HEK293 (cell line): Measurements from ENCODE around the gene COA8.

Experiments used
- GLIS2 ChIP-seq: fragments of 450-650 bp; formaldehyde crosslinking; IDR thresholded peaks from 2 replicates; pipeline ENCODE4 v1.5.1; 2016; ENCODE audit warnings: missing biosample characterization, missing genetic modification characterization
- KLF16 ChIP-seq: fragments of 450-650 bp; formaldehyde crosslinking; IDR thresholded peaks from 2 replicates; pipeline ENCODE4 v1.5.1; 2017; ENCODE audit warnings: missing biosample characterization, missing genetic modification characterization
- OVOL3 ChIP-seq: fragments of 450-650 bp; formaldehyde crosslinking; IDR thresholded peaks from 2 replicates; pipeline ENCODE4 v1.5.1; 2016; ENCODE audit warnings: missing biosample characterization, missing genetic modification characterization
- SCRT1 ChIP-seq: fragments of 450-650 bp; formaldehyde crosslinking; IDR thresholded peaks from 2 replicates; pipeline ENCODE4 v1.5.1; 2016; ENCODE audit warnings: missing biosample characterization, missing genetic modification characterization, borderline replicate concordance
- ZNF175 ChIP-seq: fragments of 450-650 bp; formaldehyde crosslinking; IDR thresholded peaks from 2 replicates; pipeline ENCODE4 v1.5.1; 2016; ENCODE audit warnings: missing biosample characterization, missing genetic modification characterization
- ZNF23 ChIP-seq: fragments of 450-650 bp; formaldehyde crosslinking; IDR thresholded peaks from 2 replicates; pipeline ENCODE4 v1.5.1; 2016; ENCODE audit warnings: missing biosample characterization, missing genetic modification characterization, borderline replicate concordance
- ZNF510 ChIP-seq: fragments of 450-650 bp; formaldehyde crosslinking; IDR thresholded peaks from 2 replicates; pipeline ENCODE4 v1.5.1; 2018; ENCODE audit warnings: mild to moderate bottlenecking, missing genetic modification characterization, missing biosample characterization; ENCODE audit not compliant: insufficient replicate concordance
- ZNF768 ChIP-seq: fragments of 450-650 bp; formaldehyde crosslinking; IDR thresholded peaks from 2 replicates; pipeline ENCODE4 v1.5.1; 2018; ENCODE audit warnings: missing biosample characterization, mild to moderate bottlenecking, missing genetic modification characterization
- ZNF777 ChIP-seq: fragments of 450-650 bp; formaldehyde crosslinking; IDR thresholded peaks from 2 replicates; pipeline ENCODE4 v1.5.1; 2017; ENCODE audit warnings: missing biosample characterization, missing genetic modification characterization, borderline replicate concordance
- ZNF791 ChIP-seq: fragments of 450-650 bp; formaldehyde crosslinking; IDR thresholded peaks from 2 replicates; pipeline ENCODE4 v1.5.1; 2016; ENCODE audit warnings: missing biosample characterization, missing genetic modification characterization
- ZNF843 ChIP-seq: fragments of 450-650 bp; formaldehyde crosslinking; IDR thresholded peaks from 2 replicates; pipeline ENCODE4 v1.5.1; 2016; ENCODE audit warnings: missing biosample characterization, missing genetic modification characterization
- TF ChIP-seq, protein P1 (sequence below): fragments of 450-650 bp; formaldehyde crosslinking; IDR thresholded peaks from 2 replicates; pipeline ENCODE4 v1.5.0; 2017; ENCODE audit warnings: missing biosample characterization, missing genetic modification characterization, borderline replicate concordance
- TF ChIP-seq, protein P2 (sequence below): fragments of 450-650 bp; formaldehyde crosslinking; IDR thresholded peaks from 2 replicates; pipeline ENCODE4 v1.5.1; 2016; ENCODE audit warnings: missing biosample characterization, missing genetic modification characterization
- TF ChIP-seq, protein P3 (sequence below): fragments of 450-650 bp; formaldehyde crosslinking; IDR thresholded peaks from 2 replicates; pipeline ENCODE4 v1.5.1; 2016; ENCODE audit warnings: missing biosample characterization, missing genetic modification characterization
- TF ChIP-seq, protein P4 (sequence below): fragments of 450-650 bp; formaldehyde crosslinking; IDR thresholded peaks from 2 replicates; pipeline ENCODE4 v1.5.1; 2016; ENCODE audit warnings: missing biosample characterization, missing genetic modification characterization
- TF ChIP-seq, protein P5 (sequence below): fragments of 450-650 bp; formaldehyde crosslinking; IDR thresholded peaks from 2 replicates; pipeline ENCODE4 v1.5.1; 2016; ENCODE audit warnings: missing biosample characterization, missing genetic modification characterization
- TF ChIP-seq, protein P6 (sequence below): fragments of 450-650 bp; formaldehyde crosslinking; IDR thresholded peaks from 2 replicates; pipeline ENCODE4 v1.5.1; 2016; ENCODE audit warnings: missing biosample characterization, missing genetic modification characterization
- TF ChIP-seq, protein P7 (sequence below): fragments of 450-650 bp; formaldehyde crosslinking; IDR thresholded peaks from 2 replicates; pipeline ENCODE4 v1.5.1; 2016; ENCODE audit warnings: missing biosample characterization, missing genetic modification characterization, borderline replicate concordance
- TF ChIP-seq, protein P8 (sequence below): fragments of 450-650 bp; formaldehyde crosslinking; IDR thresholded peaks from 2 replicates; pipeline ENCODE4 v1.5.1; 2017; ENCODE audit warnings: missing biosample characterization, mild to moderate bottlenecking, missing genetic modification characterization, moderate library complexity

The COA8 gene

DNA sequence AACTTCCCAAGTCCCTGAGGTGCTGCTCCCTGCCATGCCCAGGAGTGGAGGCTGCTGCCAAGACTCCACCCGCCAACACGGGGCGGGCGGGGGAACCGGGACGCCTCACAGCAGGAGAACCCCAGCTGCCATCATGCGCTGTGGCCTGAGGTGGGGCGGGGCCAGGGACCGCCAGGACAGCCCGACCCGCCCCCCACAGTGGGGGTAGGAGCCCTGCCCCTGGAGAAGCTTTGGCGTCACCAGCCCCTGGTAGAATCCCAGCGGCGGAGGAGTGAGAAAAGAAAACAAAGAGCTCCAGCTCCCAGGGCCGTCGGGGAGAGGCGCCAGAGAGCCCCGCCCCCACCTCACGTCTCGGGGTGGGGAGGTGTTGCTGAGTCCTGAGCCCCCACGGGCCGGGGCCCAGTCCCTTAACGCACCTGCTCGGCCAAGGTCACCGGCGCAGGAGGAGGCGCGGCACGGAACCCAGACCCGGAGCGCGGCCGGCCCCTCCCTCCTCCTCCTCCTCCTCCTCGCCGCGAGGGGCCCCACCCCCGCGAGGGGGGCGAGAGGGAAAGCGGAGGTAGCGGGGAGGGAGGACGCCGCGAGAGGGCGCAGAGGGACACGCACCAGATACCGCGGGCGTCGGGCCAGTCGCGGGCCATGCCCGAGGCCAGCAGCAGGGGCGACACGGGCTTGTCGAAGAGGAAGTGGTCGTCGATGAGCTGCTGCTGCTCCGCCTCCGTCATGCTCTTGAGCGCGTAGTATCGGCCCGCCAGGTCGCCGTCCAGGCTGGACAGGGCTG is 41.9 kb upstream of the COA8 start (continued):
- TF ChIP-seq, protein P1, sequence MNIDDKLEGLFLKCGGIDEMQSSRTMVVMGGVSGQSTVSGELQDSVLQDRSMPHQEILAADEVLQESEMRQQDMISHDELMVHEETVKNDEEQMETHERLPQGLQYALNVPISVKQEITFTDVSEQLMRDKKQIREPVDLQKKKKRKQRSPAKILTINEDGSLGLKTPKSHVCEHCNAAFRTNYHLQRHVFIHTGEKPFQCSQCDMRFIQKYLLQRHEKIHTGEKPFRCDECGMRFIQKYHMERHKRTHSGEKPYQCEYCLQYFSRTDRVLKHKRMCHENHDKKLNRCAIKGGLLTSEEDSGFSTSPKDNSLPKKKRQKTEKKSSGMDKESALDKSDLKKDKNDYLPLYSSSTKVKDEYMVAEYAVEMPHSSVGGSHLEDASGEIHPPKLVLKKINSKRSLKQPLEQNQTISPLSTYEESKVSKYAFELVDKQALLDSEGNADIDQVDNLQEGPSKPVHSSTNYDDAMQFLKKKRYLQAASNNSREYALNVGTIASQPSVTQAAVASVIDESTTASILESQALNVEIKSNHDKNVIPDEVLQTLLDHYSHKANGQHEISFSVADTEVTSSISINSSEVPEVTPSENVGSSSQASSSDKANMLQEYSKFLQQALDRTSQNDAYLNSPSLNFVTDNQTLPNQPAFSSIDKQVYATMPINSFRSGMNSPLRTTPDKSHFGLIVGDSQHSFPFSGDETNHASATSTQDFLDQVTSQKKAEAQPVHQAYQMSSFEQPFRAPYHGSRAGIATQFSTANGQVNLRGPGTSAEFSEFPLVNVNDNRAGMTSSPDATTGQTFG (tag by site-specific recombination): no peak
- TF ChIP-seq OVOL3 (tag by site-specific recombination): no peak; the same call in 1 of the 2 replicates
- TF ChIP-seq ZNF768 (tag by site-specific recombination): no peak
- TF ChIP-seq, protein P2, sequence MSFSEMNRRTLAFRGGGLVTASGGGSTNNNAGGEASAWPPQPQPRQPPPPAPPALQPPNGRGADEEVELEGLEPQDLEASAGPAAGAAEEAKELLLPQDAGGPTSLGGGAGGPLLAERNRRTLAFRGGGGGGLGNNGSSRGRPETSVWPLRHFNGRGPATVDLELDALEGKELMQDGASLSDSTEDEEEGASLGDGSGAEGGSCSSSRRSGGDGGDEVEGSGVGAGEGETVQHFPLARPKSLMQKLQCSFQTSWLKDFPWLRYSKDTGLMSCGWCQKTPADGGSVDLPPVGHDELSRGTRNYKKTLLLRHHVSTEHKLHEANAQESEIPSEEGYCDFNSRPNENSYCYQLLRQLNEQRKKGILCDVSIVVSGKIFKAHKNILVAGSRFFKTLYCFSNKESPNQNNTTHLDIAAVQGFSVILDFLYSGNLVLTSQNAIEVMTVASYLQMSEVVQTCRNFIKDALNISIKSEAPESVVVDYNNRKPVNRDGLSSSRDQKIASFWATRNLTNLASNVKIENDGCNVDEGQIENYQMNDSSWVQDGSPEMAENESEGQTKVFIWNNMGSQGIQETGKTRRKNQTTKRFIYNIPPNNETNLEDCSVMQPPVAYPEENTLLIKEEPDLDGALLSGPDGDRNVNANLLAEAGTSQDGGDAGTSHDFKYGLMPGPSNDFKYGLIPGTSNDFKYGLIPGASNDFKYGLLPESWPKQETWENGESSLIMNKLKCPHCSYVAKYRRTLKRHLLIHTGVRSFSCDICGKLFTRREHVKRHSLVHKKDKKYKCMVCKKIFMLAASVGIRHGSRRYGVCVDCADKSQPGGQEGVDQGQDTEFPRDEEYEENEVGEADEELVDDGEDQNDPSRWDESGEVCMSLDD: peak; percentile 97
- no peak; the same call in 1 of the 2 replicates for TF ChIP-seq SCRT1 (tag by site-specific recombination)
- TF ChIP-seq, protein P3, sequence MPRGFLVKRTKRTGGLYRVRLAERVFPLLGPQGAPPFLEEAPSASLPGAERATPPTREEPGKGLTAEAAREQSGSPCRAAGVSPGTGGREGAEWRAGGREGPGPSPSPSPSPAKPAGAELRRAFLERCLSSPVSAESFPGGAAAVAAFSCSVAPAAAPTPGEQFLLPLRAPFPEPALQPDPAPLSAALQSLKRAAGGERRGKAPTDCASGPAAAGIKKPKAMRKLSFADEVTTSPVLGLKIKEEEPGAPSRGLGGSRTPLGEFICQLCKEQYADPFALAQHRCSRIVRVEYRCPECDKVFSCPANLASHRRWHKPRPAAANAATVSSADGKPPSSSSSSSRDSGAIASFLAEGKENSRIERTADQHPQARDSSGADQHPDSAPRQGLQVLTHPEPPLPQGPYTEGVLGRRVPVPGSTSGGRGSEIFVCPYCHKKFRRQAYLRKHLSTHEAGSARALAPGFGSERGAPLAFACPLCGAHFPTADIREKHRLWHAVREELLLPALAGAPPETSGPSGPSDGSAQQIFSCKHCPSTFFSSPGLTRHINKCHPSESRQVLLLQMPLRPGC (tag by site-specific recombination): peak; percentile 80
- TF ChIP-seq, protein P4, sequence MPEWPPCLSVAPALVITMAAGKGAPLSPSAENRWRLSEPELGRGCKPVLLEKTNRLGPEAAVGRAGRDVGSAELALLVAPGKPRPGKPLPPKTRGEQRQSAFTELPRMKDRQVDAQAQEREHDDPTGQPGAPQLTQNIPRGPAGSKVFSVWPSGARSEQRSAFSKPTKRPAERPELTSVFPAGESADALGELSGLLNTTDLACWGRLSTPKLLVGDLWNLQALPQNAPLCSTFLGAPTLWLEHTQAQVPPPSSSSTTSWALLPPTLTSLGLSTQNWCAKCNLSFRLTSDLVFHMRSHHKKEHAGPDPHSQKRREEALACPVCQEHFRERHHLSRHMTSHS (tag by site-specific recombination): no peak; the same call in 1 of the 2 replicates
- peak; percentile 72; the same call in 1 of the 2 replicates for TF ChIP-seq ZNF777 (tag by site-specific recombination)
- TF ChIP-seq, protein P5, sequence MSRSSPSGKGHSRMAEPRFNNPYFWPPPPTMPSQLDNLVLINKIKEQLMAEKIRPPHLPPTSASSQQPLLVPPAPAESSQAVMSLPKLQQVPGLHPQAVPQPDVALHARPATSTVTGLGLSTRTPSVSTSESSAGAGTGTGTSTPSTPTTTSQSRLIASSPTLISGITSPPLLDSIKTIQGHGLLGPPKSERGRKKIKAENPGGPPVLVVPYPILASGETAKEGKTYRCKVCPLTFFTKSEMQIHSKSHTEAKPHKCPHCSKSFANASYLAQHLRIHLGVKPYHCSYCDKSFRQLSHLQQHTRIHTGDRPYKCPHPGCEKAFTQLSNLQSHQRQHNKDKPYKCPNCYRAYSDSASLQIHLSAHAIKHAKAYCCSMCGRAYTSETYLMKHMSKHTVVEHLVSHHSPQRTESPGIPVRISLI (tag by site-specific recombination): no peak
- TF ChIP-seq ZNF175: no peak
- TF ChIP-seq ZNF510 (tag by site-specific recombination): no peak
- peak; percentile 98 for TF ChIP-seq GLIS2
- no peak for TF ChIP-seq ZNF791 (tag by site-specific recombination)
- TF ChIP-seq, protein P6, sequence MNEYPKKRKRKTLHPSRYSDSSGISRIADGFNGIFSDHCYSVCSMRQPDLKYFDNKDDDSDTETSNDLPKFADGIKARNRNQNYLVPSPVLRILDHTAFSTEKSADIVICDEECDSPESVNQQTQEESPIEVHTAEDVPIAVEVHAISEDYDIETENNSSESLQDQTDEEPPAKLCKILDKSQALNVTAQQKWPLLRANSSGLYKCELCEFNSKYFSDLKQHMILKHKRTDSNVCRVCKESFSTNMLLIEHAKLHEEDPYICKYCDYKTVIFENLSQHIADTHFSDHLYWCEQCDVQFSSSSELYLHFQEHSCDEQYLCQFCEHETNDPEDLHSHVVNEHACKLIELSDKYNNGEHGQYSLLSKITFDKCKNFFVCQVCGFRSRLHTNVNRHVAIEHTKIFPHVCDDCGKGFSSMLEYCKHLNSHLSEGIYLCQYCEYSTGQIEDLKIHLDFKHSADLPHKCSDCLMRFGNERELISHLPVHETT: no peak; the same call in 1 of the 2 replicates
- no peak for TF ChIP-seq ZNF23 (tag by site-specific recombination)
- TF ChIP-seq, protein P7, sequence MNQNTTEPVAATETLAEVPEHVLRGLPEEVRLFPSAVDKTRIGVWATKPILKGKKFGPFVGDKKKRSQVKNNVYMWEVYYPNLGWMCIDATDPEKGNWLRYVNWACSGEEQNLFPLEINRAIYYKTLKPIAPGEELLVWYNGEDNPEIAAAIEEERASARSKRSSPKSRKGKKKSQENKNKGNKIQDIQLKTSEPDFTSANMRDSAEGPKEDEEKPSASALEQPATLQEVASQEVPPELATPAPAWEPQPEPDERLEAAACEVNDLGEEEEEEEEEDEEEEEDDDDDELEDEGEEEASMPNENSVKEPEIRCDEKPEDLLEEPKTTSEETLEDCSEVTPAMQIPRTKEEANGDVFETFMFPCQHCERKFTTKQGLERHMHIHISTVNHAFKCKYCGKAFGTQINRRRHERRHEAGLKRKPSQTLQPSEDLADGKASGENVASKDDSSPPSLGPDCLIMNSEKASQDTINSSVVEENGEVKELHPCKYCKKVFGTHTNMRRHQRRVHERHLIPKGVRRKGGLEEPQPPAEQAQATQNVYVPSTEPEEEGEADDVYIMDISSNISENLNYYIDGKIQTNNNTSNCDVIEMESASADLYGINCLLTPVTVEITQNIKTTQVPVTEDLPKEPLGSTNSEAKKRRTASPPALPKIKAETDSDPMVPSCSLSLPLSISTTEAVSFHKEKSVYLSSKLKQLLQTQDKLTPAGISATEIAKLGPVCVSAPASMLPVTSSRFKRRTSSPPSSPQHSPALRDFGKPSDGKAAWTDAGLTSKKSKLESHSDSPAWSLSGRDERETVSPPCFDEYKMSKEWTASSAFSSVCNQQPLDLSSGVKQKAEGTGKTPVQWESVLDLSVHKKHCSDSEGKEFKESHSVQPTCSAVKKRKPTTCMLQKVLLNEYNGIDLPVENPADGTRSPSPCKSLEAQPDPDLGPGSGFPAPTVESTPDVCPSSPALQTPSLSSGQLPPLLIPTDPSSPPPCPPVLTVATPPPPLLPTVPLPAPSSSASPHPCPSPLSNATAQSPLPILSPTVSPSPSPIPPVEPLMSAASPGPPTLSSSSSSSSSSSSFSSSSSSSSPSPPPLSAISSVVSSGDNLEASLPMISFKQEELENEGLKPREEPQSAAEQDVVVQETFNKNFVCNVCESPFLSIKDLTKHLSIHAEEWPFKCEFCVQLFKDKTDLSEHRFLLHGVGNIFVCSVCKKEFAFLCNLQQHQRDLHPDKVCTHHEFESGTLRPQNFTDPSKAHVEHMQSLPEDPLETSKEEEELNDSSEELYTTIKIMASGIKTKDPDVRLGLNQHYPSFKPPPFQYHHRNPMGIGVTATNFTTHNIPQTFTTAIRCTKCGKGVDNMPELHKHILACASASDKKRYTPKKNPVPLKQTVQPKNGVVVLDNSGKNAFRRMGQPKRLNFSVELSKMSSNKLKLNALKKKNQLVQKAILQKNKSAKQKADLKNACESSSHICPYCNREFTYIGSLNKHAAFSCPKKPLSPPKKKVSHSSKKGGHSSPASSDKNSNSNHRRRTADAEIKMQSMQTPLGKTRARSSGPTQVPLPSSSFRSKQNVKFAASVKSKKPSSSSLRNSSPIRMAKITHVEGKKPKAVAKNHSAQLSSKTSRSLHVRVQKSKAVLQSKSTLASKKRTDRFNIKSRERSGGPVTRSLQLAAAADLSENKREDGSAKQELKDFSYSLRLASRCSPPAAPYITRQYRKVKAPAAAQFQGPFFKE (tag by site-specific recombination): 0 out of 2 replicates have a peak, but pooled peaks have one; percentile 46
- peak; percentile 86 for TF ChIP-seq ZNF843 (tag by site-specific recombination)
- TF ChIP-seq, protein P8, sequence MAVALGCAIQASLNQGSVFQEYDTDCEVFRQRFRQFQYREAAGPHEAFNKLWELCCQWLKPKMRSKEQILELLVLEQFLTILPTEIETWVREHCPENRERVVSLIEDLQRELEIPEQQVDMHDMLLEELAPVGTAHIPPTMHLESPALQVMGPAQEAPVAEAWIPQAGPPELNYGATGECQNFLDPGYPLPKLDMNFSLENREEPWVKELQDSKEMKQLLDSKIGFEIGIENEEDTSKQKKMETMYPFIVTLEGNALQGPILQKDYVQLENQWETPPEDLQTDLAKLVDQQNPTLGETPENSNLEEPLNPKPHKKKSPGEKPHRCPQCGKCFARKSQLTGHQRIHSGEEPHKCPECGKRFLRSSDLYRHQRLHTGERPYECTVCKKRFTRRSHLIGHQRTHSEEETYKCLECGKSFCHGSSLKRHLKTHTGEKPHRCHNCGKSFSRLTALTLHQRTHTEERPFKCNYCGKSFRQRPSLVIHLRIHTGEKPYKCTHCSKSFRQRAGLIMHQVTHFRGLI (tag by site-specific recombination): no peak
- peak; percentile 99 for TF ChIP-seq KLF16 (tag by site-specific recombination)
